Measurements from ENCODE around the gene LIN37.

The LIN37 gene

GRCh38 chr19:35719402-35720162, 28.8 kb upstream of the LIN37 start:
- Histone ChIP-seq H3K27me3 (ENCODE audit: insufficient read depth, low read length) (peaks cover 2% of the 10 kb centered on the region; the same call in 1 of the 2 replicates), H2AFZ (ENCODE audit: low read length) (no peak overlapping the region), H3K9me2 (ENCODE audit: low read depth, low read length) (no peaks in the 10 kb centered on the region), H3F3A (ENCODE audit: insufficient read depth, low read length) (no peaks in the 10 kb centered on the region), H3K36me3 (ENCODE audit: insufficient read depth, low read length) (peaks cover 46% of the 10 kb centered on the region), H3K4me1 (ENCODE audit: insufficient read depth, low read length, severe bottlenecking) (peaks cover 22% of the 10 kb centered on the region), H3K9ac (ENCODE audit: low read length) (peak overlapping the region; percentile 83; the same call in 1 of the 2 replicates), H4K20me1 (ENCODE audit: insufficient read depth, low read length) (no peaks in the 10 kb centered on the region), H3K4me3 (ENCODE audit: low read depth, low read length, poor library complexity, severe bottlenecking) (peak overlapping the region; percentile 77), H3K79me2 (ENCODE audit: insufficient read depth, low read length) (peaks cover 8% of the 10 kb centered on the region), H3K27ac (ENCODE audit: low read depth, low read length, poor library complexity, severe bottlenecking) (no peak overlapping the region), H3K9me3 (ENCODE audit: low read length) (no peaks in the 10 kb centered on the region), H3K4me2 (ENCODE audit: low read length) (peak overlapping the region; percentile 84)
- no peak for TF ChIP-seq CTCF (IDR thresholded peaks at IDR 0.05; ENCODE audit: low read length)
- TF ChIP-seq EZH2 (IDR thresholded peaks at IDR 0.05; ENCODE audit: borderline replicate concordance, low read length), result no peak

GRCh38 chr19:35720163-35720524, 28.2 kb upstream of the LIN37 start:
- Histone ChIP-seq H4K20me1 (ENCODE audit: insufficient read depth, low read length) (no peaks in the 10 kb centered on the region), H3K9me2 (ENCODE audit: low read depth, low read length) (no peaks in the 10 kb centered on the region), H3K4me3 (ENCODE audit: low read depth, low read length, poor library complexity, severe bottlenecking) (no peak overlapping the region), H3K36me3 (ENCODE audit: insufficient read depth, low read length) (peaks cover 52% of the 10 kb centered on the region), H3K79me2 (ENCODE audit: insufficient read depth, low read length) (peaks cover 8% of the 10 kb centered on the region), H2AFZ (ENCODE audit: low read length) (no peak overlapping the region), H3K9me3 (ENCODE audit: low read length) (no peaks in the 10 kb centered on the region), H3K4me2 (ENCODE audit: low read length) (no peak overlapping the region), H3K4me1 (ENCODE audit: insufficient read depth, low read length, severe bottlenecking) (peaks cover 22% of the 10 kb centered on the region), H3F3A (ENCODE audit: insufficient read depth, low read length) (no peaks in the 10 kb centered on the region), H3K9ac (ENCODE audit: low read length) (no peak overlapping the region), H3K27me3 (ENCODE audit: insufficient read depth, low read length) (no peaks in the 10 kb centered on the region; the same call in 1 of the 2 replicates), H3K27ac (ENCODE audit: low read depth, low read length, poor library complexity, severe bottlenecking) (no peak overlapping the region)
- no peak for TF ChIP-seq CTCF (IDR thresholded peaks at IDR 0.05; ENCODE audit: low read length)
- TF ChIP-seq EZH2 (IDR thresholded peaks at IDR 0.05; ENCODE audit: borderline replicate concordance, low read length), result no peak

GRCh38 chr19:35720648-35721047, 27.7 kb upstream of the LIN37 start:
- no peaks in the 10 kb centered on the region for H4K20me1 ChIP-seq (ENCODE audit: insufficient read depth, low read length)
- no peak overlapping the region for H3K4me3 ChIP-seq (ENCODE audit: low read depth, low read length, poor library complexity, severe bottlenecking)
- no peak overlapping the region for H2AFZ ChIP-seq (ENCODE audit: low read length)
- H3K79me2 ChIP-seq (ENCODE audit: insufficient read depth, low read length), result peaks cover 8% of the 10 kb centered on the region
- peaks cover 22% of the 10 kb centered on the region for H3K4me1 ChIP-seq (ENCODE audit: insufficient read depth, low read length, severe bottlenecking)
- no peaks in the 10 kb centered on the region; the same call in 1 of the 2 replicates for H3K27me3 ChIP-seq (ENCODE audit: insufficient read depth, low read length)
- no peak overlapping the region for H3K4me2 ChIP-seq (ENCODE audit: low read length)
- no peak overlapping the region for H3K9ac ChIP-seq (ENCODE audit: low read length)
- H3F3A ChIP-seq (ENCODE audit: insufficient read depth, low read length), result no peaks in the 10 kb centered on the region
- H3K9me3 ChIP-seq (ENCODE audit: low read length), result no peaks in the 10 kb centered on the region
- H3K27ac ChIP-seq (ENCODE audit: low read depth, low read length, poor library complexity, severe bottlenecking), result no peak overlapping the region
- no peak for TF ChIP-seq EZH2 (IDR thresholded peaks at IDR 0.05; ENCODE audit: borderline replicate concordance, low read length)
- TF ChIP-seq CTCF (IDR thresholded peaks at IDR 0.05; ENCODE audit: low read length), result no peak
- peaks cover 57% of the 10 kb centered on the region for H3K36me3 ChIP-seq (ENCODE audit: insufficient read depth, low read length)
- no peaks in the 10 kb centered on the region for H3K9me2 ChIP-seq (ENCODE audit: low read depth, low read length)
